ENCODE data around the gene HDAC4. TPM values are rescaled to one million over a fixed set of nuclear protein-coding genes. Genes with fewer than 3 reads are reported as not detected.
A peak's percentile ranks its signal among the peaks of the same experiment; 100 is the strongest.

HDAC4 gene
- total RNA-seq, 1 experiment from 2014 or later, result 21.8 TPM

DNA sequence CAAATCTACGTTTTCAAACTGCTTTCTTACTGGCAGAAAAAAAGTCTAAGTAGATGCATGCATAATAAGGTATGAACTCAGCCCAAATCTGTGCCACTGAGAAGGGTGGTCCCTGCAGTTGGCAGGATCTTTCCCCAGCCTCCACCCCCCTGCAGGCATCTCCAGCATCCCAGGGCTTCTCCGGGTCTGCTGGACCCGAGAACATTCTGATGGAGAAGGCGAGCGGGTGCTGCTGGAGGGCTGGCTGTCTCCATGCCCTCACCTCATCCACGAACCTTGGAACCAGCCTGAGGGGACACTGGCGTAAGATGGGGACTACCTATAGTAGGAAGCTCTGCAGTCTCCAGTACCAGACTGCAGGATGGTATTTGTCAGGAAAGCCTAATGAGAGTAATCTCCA lies 198.9 kb downstream of the HDAC4 start:
- no peaks in the 10 kb centered on the region for H3K36me3 Mint-ChIP-seq (ENCODE audit: insufficient read depth, unreplicated experiment)
- ChIA-PET POLR2A (no interaction called here), CTCF (no interaction called here)
- no peaks in the 10 kb centered on the region for H3K9me3 Mint-ChIP-seq (ENCODE audit: unreplicated experiment)
- no peaks in the 10 kb centered on the region for H3K27me3 Mint-ChIP-seq (ENCODE audit: insufficient read depth, unreplicated experiment)
- peak overlapping the region; percentile 86 for H3K27ac Mint-ChIP-seq (ENCODE audit: low read depth, unreplicated experiment)
- TF ChIP-seq, protein P1, sequence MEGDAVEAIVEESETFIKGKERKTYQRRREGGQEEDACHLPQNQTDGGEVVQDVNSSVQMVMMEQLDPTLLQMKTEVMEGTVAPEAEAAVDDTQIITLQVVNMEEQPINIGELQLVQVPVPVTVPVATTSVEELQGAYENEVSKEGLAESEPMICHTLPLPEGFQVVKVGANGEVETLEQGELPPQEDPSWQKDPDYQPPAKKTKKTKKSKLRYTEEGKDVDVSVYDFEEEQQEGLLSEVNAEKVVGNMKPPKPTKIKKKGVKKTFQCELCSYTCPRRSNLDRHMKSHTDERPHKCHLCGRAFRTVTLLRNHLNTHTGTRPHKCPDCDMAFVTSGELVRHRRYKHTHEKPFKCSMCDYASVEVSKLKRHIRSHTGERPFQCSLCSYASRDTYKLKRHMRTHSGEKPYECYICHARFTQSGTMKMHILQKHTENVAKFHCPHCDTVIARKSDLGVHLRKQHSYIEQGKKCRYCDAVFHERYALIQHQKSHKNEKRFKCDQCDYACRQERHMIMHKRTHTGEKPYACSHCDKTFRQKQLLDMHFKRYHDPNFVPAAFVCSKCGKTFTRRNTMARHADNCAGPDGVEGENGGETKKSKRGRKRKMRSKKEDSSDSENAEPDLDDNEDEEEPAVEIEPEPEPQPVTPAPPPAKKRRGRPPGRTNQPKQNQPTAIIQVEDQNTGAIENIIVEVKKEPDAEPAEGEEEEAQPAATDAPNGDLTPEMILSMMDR (IDR thresholded peaks at IDR 0.05; ENCODE audit: unreplicated experiment), result no peak
- DNase-seq (ENCODE audit: unreplicated experiment), result no peak
- H3K4me1 Mint-ChIP-seq (ENCODE audit: insufficient read depth, unreplicated experiment), result peaks cover 8% of the 10 kb centered on the region
- intact Hi-C loops (cut with micrococcal nuclease), result no loop called here
- no peak overlapping the region for H3K4me3 Mint-ChIP-seq (ENCODE audit: unreplicated experiment)
- BruUV-seq (replicated peaks), result no TSS peak

DNA sequence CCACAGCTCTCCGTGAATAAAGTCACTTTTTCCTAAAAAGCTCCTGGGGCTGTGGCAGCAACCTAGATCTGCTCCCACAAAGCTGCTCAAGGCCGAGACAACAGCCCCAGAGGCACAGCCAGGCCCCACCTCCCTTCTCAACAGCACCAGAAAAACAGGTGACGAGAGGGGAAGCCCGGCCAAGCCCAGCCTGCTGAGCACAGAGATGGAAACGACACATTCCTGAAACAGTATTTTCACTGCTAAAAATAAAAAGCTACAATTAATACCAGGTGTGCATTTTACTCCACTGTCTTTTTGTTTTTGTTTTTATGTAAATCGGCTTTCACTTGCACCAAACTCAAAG lies 199.3 kb downstream of the HDAC4 start:
- CTCF ChIA-PET, result no interaction called here
- Mint-ChIP-seq H3K27me3 (ENCODE audit: insufficient read depth, unreplicated experiment) (no peaks in the 10 kb centered on the region), H3K27ac (ENCODE audit: low read depth, unreplicated experiment) (no peak overlapping the region), H3K4me3 (ENCODE audit: unreplicated experiment) (no peak overlapping the region), H3K4me1 (ENCODE audit: insufficient read depth, unreplicated experiment) (peaks cover 8% of the 10 kb centered on the region), H3K9me3 (ENCODE audit: unreplicated experiment) (no peaks in the 10 kb centered on the region), H3K36me3 (ENCODE audit: insufficient read depth, unreplicated experiment) (no peaks in the 10 kb centered on the region)
- intact Hi-C loops (cut with micrococcal nuclease), result no loop called here
- POLR2A ChIA-PET, result no interaction called here
- DNase-seq (ENCODE audit: unreplicated experiment), result no peak
- no TSS peak for BruUV-seq (replicated peaks)
- TF ChIP-seq, protein P1 (IDR thresholded peaks at IDR 0.05; ENCODE audit: unreplicated experiment), result no peak

DNA sequence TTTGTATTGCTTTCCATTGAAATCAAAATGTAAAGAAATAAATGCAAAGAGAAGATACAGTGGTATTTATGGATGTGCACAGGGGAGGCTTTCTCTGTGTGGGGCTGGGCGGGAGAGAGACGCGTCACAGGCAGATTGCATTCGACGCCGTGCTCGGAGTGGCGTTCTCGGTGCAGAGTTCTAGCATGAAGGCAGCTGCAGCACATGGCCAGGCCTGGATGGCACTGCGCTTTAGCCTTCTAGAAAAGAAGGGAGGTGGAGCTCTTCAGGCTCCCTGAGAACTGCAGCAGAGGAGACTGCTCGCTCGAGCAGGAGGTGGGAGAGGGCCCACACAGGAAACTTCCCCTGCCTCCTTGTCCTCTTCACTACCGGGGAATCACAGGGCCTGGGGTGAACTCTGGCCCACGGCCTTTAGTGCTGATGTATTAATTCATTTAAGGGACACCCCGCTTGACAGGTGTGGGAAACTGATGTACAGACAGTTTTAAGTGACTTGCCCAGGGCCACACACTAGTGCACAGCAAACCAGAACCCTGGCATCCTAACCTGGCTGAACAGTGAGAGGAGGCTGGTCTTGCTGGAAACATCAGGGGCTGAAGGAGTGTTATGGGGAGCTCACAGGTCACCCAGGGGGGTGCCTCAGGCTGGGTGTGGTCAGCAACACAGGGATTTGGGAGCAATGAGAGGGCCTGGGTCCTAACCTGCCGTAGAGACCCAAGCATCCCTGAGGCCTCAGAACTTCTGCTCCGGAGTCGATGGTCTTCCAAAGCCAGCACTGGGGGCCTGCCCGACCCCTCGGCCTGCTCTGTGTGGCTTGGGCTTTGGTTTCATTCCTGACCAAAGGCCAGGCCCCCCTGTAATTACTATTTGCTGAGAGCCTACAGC lies 199.9 kb downstream of the HDAC4 start:
- TF ChIP-seq, protein P1 (IDR thresholded peaks at IDR 0.05; ENCODE audit: unreplicated experiment), result no peak
- Mint-ChIP-seq H3K4me3 (ENCODE audit: unreplicated experiment) (no peak overlapping the region), H3K4me1 (ENCODE audit: insufficient read depth, unreplicated experiment) (peaks cover 8% of the 10 kb centered on the region), H3K27ac (ENCODE audit: low read depth, unreplicated experiment) (no peak overlapping the region), H3K9me3 (ENCODE audit: unreplicated experiment) (no peaks in the 10 kb centered on the region), H3K27me3 (ENCODE audit: insufficient read depth, unreplicated experiment) (no peaks in the 10 kb centered on the region), H3K36me3 (ENCODE audit: insufficient read depth, unreplicated experiment) (no peaks in the 10 kb centered on the region)
- no peak for DNase-seq (ENCODE audit: unreplicated experiment)
- no TSS peak for BruUV-seq (replicated peaks)
- intact Hi-C loops (cut with micrococcal nuclease), result no loop called here
- CTCF ChIA-PET, result no interaction called here
- POLR2A ChIA-PET, result interaction anchor here (1.2 kb wide), 1 partner anchor 9 kb away, joined by 3 read pairs; no protein-coding TSS in a partner anchor

DNA sequence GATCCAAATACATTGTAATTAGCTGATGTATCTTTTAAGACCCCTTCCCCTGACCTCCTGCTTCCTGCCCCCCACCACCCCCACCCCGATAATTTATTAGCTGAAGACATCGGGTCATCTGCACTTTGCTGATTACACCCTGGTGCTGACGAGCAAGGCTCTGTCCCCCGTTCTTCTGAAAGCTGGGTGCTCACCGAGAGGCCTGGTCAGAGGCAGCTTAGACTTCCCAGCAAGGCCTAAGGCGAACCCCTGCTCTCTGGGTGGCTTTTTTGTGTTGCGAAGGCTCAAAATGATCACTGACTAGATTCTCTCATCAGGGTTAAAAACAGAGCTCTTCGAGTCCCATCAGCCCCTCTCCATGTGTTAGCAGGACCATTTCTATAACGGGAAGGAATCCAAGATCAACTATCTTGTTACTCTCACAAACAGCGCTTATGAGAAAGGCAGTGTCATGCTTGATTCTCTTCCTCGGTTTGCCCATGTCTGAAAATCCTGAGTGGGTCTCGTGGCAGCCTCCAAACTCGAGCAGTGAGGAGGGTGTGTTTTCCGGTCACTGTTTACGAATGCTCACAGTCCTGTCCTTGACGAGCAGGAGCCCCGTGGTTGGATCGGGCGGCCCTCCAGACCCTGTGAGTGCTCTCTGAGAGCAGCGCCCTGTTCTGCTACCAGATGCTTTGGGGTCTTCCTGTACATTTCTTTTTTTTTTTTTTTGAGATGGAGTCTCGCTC lies 201.6 kb downstream of the HDAC4 start:
- Mint-ChIP-seq H3K4me1 (ENCODE audit: insufficient read depth, unreplicated experiment) (peaks cover 8% of the 10 kb centered on the region), H3K36me3 (ENCODE audit: insufficient read depth, unreplicated experiment) (no peaks in the 10 kb centered on the region), H3K27me3 (ENCODE audit: insufficient read depth, unreplicated experiment) (no peaks in the 10 kb centered on the region), H3K27ac (ENCODE audit: low read depth, unreplicated experiment) (no peak overlapping the region), H3K4me3 (ENCODE audit: unreplicated experiment) (no peak overlapping the region), H3K9me3 (ENCODE audit: unreplicated experiment) (no peaks in the 10 kb centered on the region)
- CTCF ChIA-PET, result interaction anchor here (0.6 kb wide), 1 partner anchor 713 kb away, joined by 3 read pairs; no protein-coding TSS in a partner anchor
- BruUV-seq (replicated peaks), result no TSS peak
- intact Hi-C loops (cut with micrococcal nuclease), result no loop called here
- POLR2A ChIA-PET, result interaction anchor here (0.8 kb wide), 1 partner anchor 52 kb away, joined by 3 read pairs; no protein-coding TSS in a partner anchor
- TF ChIP-seq, protein P1 (IDR thresholded peaks at IDR 0.05; ENCODE audit: unreplicated experiment), result no peak
- no peak for DNase-seq (ENCODE audit: unreplicated experiment)
